Vagina (tissue), 2 donors: ENCODE results near the gene NSUN4.

Source experiments
- CTCF ChIP-seq, 3 experiments: fragments of 450-650 bp in 2 of 3; fragments of 200-600 bp in 1 of 3; sonication (generic) in 1 of 3; IDR thresholded peaks; one replicate each; pipeline ENCODE4 v1.5.1; 2017 to 2019; ENCODE audit warnings: antibody characterized with exemption in 3 of 3, mild to moderate bottlenecking in 2 of 3, moderate library complexity in 2 of 3
- POLR2A ChIP-seq, 2 donors: fragments of 450-650 bp; IDR thresholded peaks; one replicate each; pipeline ENCODE4 v1.6.1; 2017; ENCODE audit warnings: antibody characterized with exemption in 2 of 2, mild to moderate bottlenecking in 2 of 2, moderate library complexity in 2 of 2

- TF ChIP-seq POLR2A (IDR thresholded peaks at IDR 0.05) = no peak
- TF ChIP-seq CTCF (IDR thresholded peaks at IDR 0.05) = no peak
Measured at GRCh38 chr1:46379996-46380395, 39.4 kb downstream of the NSUN4 start.
